ENCODE data around the gene GOLM1. TPM values are rescaled to one million over a fixed set of nuclear protein-coding genes. Genes with fewer than 3 reads are reported as not detected.

GOLM1 gene
- total and polyA plus RNA-seq, 4 donors: 4.6 to 29.4 (median 10.0) TPM

- Histone ChIP-seq H3K27me3 (ENCODE audit: control insufficient read depth in 1 of 2, insufficient read depth in 2 of 2, low read length in 1 of 2) (no peaks in the 10 kb centered on the region), H3K36me3 (ENCODE audit: control insufficient read depth in 1 of 2, insufficient read depth in 2 of 2, low read length in 1 of 2) (no peaks in the 10 kb centered on the region), H3K4me3 (ENCODE audit: low read length in 2 of 2) (no peak overlapping the region), H3K9me3 (ENCODE audit: control insufficient read depth, low read length) (no peaks in the 10 kb centered on the region), H3K4me1 (ENCODE audit: control insufficient read depth in 1 of 2, insufficient read depth in 2 of 2, low read length in 2 of 2) (no peaks in the 10 kb centered on the region), H3K27ac (ENCODE audit: low read depth in 1 of 2, low read length in 2 of 2) (no peak overlapping the region)
- DNase-seq (no peak), ATAC-seq (ENCODE audit: low FRiP score) (no peak)
- WGBS, 2 donors: 83 to 88% methylated on average over 12 of the region's 12 CpGs
- intact Hi-C loops (cut with DNase I): no loop called here
Measured at GRCh38 chr9:86075132-86076109, 23.9 kb downstream of the GOLM1 start.

- H3K4me3 ChIP-seq (ENCODE audit: low read length in 2 of 2): no peak overlapping the region
Measured at GRCh38 chr9:86073839-86074238, 25.5 kb downstream of the GOLM1 start.

GRCh38 chr9:86072394-86072877 is 26.9 kb downstream of the GOLM1 start:
- ATAC-seq (ENCODE audit: low FRiP score): no peak
- Histone ChIP-seq H3K4me3 (ENCODE audit: low read length in 2 of 2) (no peak overlapping the region), H3K27ac (ENCODE audit: low read depth in 1 of 2, low read length in 2 of 2) (no peak overlapping the region), H3K36me3 (ENCODE audit: control insufficient read depth in 1 of 2, insufficient read depth in 2 of 2, low read length in 1 of 2) (no peaks in the 10 kb centered on the region), H3K27me3 (ENCODE audit: control insufficient read depth in 1 of 2, insufficient read depth in 2 of 2, low read length in 1 of 2) (no peaks in the 10 kb centered on the region), H3K4me1 (ENCODE audit: control insufficient read depth in 1 of 2, insufficient read depth in 2 of 2, low read length in 2 of 2) (no peaks in the 10 kb centered on the region), H3K9me3 (ENCODE audit: control insufficient read depth, low read length) (no peaks in the 10 kb centered on the region)
- intact Hi-C loops (cut with DNase I): no loop called here
- no peak for DNase-seq
- WGBS, 2 donors: 64 to 74% methylated on average over 2 of the region's 2 CpGs

More at GRCh38 chr9:86073839-86074238, 25.5 kb downstream of the GOLM1 start:
- ATAC-seq (ENCODE audit: low FRiP score): no peak
- no peaks in the 10 kb centered on the region for H3K9me3 ChIP-seq (ENCODE audit: control insufficient read depth, low read length)
- intact Hi-C loops (cut with DNase I): no loop called here
- no peaks in the 10 kb centered on the region for H3K36me3 ChIP-seq (ENCODE audit: control insufficient read depth in 1 of 2, insufficient read depth in 2 of 2, low read length in 1 of 2)
- DNase-seq: no peak
- no peaks in the 10 kb centered on the region for H3K4me1 ChIP-seq (ENCODE audit: control insufficient read depth in 1 of 2, insufficient read depth in 2 of 2, low read length in 2 of 2)
- no peak overlapping the region for H3K27ac ChIP-seq (ENCODE audit: low read depth in 1 of 2, low read length in 2 of 2)
- 95 to 96% methylated on average over 1 of the region's 1 CpG for WGBS, 2 donors
- H3K27me3 ChIP-seq (ENCODE audit: control insufficient read depth in 1 of 2, insufficient read depth in 2 of 2, low read length in 1 of 2): no peaks in the 10 kb centered on the region

DNA sequence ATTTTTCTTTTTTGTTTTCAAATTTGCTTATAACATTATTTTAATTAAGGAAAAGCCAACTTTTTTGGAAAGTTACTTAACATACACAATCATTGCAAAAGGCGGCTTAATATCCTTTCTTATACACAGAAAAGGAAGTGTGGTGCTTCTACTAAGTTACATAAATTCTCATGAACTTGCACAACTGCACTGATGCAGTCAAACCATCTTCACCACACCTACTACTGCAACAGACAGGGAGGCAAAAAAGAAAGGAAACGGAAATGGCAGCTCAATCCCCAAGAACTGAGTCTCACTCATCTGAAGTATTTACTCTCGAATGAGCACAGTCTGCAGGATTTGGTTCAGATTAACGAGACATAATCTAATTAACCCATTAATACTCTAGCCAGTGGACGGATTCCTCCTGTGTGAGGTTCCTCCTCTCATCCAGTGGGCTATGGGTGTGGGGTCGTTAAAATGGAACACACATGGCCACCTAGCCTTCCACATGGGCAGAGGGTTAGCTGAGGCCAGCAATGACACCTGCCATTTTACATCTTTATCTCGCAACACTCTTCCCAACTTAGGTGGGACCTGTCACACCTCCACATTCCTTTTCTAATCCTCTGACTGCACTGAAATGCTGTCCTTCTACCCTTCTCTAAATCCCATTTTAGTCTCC is 30.0 kb downstream of the GOLM1 start:
- WGBS, 2 donors: 89% methylated on average over 7 of the region's 7 CpGs
- no peak overlapping the region for H3K4me3 ChIP-seq (ENCODE audit: low read length in 2 of 2)
- no peaks in the 10 kb centered on the region for H3K9me3 ChIP-seq (ENCODE audit: control insufficient read depth, low read length)
- no peaks in the 10 kb centered on the region for H3K27me3 ChIP-seq (ENCODE audit: control insufficient read depth in 1 of 2, insufficient read depth in 2 of 2, low read length in 1 of 2)
- ATAC-seq (ENCODE audit: low FRiP score) (no peak), DNase-seq (no peak)
- intact Hi-C loops (cut with DNase I): no loop called here
- H3K36me3 ChIP-seq (ENCODE audit: control insufficient read depth in 1 of 2, insufficient read depth in 2 of 2, low read length in 1 of 2): no peaks in the 10 kb centered on the region
- no peak overlapping the region for H3K27ac ChIP-seq (ENCODE audit: low read depth in 1 of 2, low read length in 2 of 2)
- H3K4me1 ChIP-seq (ENCODE audit: control insufficient read depth in 1 of 2, insufficient read depth in 2 of 2, low read length in 2 of 2): no peaks in the 10 kb centered on the region

DNA sequence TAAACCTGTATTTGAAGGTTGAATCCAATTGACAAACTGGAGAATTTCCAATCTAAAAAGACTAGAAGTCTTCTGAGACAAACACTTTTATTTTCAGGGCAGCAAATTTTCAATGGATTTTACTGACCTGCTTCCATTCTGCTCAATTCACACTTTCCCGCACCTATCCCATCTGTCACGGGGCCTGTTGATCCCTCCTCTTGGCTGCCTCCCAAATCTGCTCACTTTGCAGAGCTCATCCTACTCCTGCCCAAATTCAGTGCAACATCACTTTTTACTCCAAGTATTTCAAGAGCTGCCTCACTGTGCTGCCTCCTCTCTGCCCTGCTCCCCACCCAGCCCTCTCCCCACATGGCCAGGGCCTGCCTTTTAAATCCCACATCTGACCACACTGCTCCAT is 35.1 kb downstream of the GOLM1 start:
- no peak for DNase-seq
- WGBS, 2 donors: 96% methylated on average over 2 of the region's 2 CpGs
- H3K4me3 ChIP-seq (ENCODE audit: low read length in 2 of 2): no peak overlapping the region
- H3K36me3 ChIP-seq (ENCODE audit: control insufficient read depth in 1 of 2, insufficient read depth in 2 of 2, low read length in 1 of 2): no peaks in the 10 kb centered on the region
- no peaks in the 10 kb centered on the region for H3K4me1 ChIP-seq (ENCODE audit: control insufficient read depth in 1 of 2, insufficient read depth in 2 of 2, low read length in 2 of 2)
- no peak overlapping the region for H3K27ac ChIP-seq (ENCODE audit: low read depth in 1 of 2, low read length in 2 of 2)
- no peaks in the 10 kb centered on the region for H3K27me3 ChIP-seq (ENCODE audit: control insufficient read depth in 1 of 2, insufficient read depth in 2 of 2, low read length in 1 of 2)
- no peak for ATAC-seq (ENCODE audit: low FRiP score)
- intact Hi-C loops (cut with DNase I): no loop called here
- H3K9me3 ChIP-seq (ENCODE audit: control insufficient read depth, low read length): no peaks in the 10 kb centered on the region

- no peaks in the 10 kb centered on the region for H3K27me3 ChIP-seq (ENCODE audit: control insufficient read depth in 1 of 2, insufficient read depth in 2 of 2, low read length in 1 of 2)
- ATAC-seq (ENCODE audit: low FRiP score): no peak
- intact Hi-C loops (cut with DNase I): no loop called here
- 85 to 89% methylated on average over 16 of the region's 16 CpGs for WGBS, 2 donors
- no peak overlapping the region for H3K4me3 ChIP-seq (ENCODE audit: low read length in 2 of 2)
- H3K27ac ChIP-seq (ENCODE audit: low read depth in 1 of 2, low read length in 2 of 2): no peak overlapping the region
- H3K4me1 ChIP-seq (ENCODE audit: control insufficient read depth in 1 of 2, insufficient read depth in 2 of 2, low read length in 2 of 2): no peaks in the 10 kb centered on the region
- H3K36me3 ChIP-seq (ENCODE audit: control insufficient read depth in 1 of 2, insufficient read depth in 2 of 2, low read length in 1 of 2): no peaks in the 10 kb centered on the region
- H3K9me3 ChIP-seq (ENCODE audit: control insufficient read depth, low read length): no peaks in the 10 kb centered on the region
- no peak for DNase-seq
Measured at GRCh38 chr9:86062845-86063693, 36.3 kb downstream of the GOLM1 start.

DNA sequence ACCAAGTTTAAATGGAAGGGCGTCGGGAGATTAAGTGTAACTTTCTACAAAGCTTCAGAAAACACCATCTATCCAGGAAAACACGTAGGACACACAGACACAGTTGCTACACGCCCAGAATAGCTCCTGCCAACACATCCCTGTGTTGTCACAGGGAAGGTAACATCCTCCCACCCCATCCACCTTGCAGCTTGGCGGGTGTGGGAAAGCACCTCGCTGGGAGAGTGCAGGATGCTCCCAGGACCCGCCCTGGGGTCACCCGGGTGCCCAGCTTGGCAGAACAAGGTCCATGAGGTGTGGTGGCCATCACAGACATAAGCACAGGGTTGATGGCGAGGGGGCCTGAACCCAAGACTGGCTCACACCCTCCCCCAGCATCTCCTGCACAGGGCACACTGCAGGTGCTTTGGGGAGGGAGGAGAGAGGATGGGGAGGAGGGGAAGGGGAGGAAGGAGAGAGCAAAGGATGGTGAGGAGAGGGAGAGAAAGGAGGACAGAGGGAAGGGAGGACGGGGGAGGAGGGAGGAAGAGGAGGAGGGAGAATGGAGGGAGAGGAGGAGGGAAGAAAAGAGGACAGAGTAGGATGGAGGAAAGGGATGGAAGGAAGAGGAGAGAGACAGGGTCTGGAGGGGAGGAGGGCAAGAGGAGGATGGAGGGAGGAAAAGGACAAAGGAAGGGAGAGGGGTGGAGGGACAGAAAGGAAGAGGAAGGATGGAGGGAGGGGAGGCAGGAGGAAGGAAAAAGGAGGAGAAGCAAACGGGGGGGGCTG is 37.2 kb downstream of the GOLM1 start:
- H3K27ac ChIP-seq (ENCODE audit: low read depth in 1 of 2, low read length in 2 of 2): no peak overlapping the region
- no peaks in the 10 kb centered on the region for H3K9me3 ChIP-seq (ENCODE audit: control insufficient read depth, low read length)
- DNase-seq (no peak), ATAC-seq (ENCODE audit: low FRiP score) (no peak)
- H3K4me3 ChIP-seq (ENCODE audit: low read length in 2 of 2): no peak overlapping the region
- no peaks in the 10 kb centered on the region for H3K36me3 ChIP-seq (ENCODE audit: control insufficient read depth in 1 of 2, insufficient read depth in 2 of 2, low read length in 1 of 2)
- intact Hi-C loops (cut with DNase I): no loop called here
- H3K27me3 ChIP-seq (ENCODE audit: control insufficient read depth in 1 of 2, insufficient read depth in 2 of 2, low read length in 1 of 2): no peaks in the 10 kb centered on the region
- WGBS, 2 donors: 88 to 92% methylated on average over 11 of the region's 11 CpGs
- no peaks in the 10 kb centered on the region for H3K4me1 ChIP-seq (ENCODE audit: control insufficient read depth in 1 of 2, insufficient read depth in 2 of 2, low read length in 2 of 2)

GRCh38 chr9:86057491-86057890 is 41.9 kb downstream of the GOLM1 start:
- Histone ChIP-seq H3K27ac (ENCODE audit: low read depth in 1 of 2, low read length in 2 of 2) (no peak overlapping the region), H3K27me3 (ENCODE audit: control insufficient read depth in 1 of 2, insufficient read depth in 2 of 2, low read length in 1 of 2) (no peaks in the 10 kb centered on the region), H3K4me3 (ENCODE audit: low read length in 2 of 2) (no peak overlapping the region), H3K36me3 (ENCODE audit: control insufficient read depth in 1 of 2, insufficient read depth in 2 of 2, low read length in 1 of 2) (no peaks in the 10 kb centered on the region), H3K9me3 (ENCODE audit: control insufficient read depth, low read length) (no peaks in the 10 kb centered on the region), H3K4me1 (ENCODE audit: control insufficient read depth in 1 of 2, insufficient read depth in 2 of 2, low read length in 2 of 2) (no peaks in the 10 kb centered on the region)
- ATAC-seq (ENCODE audit: low FRiP score) (peak; percentile 30), DNase-seq (no peak)
- intact Hi-C loops (cut with DNase I): no loop called here
- WGBS, 2 donors: 93 to 96% methylated on average over 13 of the region's 13 CpGs
